ENCODE data around the gene MPPED1.

Gene MPPED1

DNA sequence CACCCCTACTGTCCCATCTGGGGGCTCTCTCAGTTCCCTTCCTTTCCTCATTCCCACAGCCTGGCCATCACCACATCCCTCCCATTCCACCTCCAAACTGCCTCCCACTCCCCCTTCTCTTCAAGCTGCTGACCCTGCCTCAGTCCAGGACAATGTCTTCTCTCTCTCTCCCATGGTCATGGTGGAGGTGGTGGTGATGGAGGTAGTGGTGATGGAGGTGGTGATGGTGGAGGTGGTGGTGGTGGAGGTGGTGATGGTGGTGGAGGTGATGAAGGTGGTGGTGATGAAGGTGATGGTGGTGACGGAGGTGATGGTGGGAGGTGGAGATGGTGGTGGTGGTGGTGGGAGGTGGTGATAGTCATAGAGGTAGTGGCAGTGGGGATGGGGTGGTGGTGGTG is 87.0 kb downstream of the MPPED1 start:
- DNase-seq (ENCODE audit: low read depth in 2 of 2): no peak

- no peak for DNase-seq (ENCODE audit: low read depth in 2 of 2)
These were observed 89.3 kb downstream of the MPPED1 start for GRCh38 chr22:43500792-43501785.

DNA sequence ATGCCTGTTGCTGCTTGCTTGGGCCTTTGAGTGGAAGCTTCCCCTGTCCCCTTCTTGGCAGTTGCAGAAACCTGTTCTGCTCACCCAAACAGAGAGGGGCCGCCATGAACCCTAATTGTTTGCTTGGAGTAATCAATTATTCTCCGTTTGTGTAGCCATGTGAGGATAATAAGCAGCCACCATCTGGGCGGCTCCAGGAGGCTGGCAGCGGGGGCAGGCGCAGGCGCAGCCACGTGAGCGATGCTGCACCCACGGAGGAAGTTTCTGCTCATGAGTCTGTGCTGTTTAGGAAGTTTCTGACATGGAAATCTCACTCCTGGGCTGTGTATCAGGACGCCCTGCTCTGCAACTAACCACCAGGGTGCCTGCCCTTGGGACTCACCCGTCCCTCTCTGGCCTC is 90.1 kb downstream of the MPPED1 start:
- no peak for DNase-seq (ENCODE audit: low read depth in 2 of 2)

- no peak for DNase-seq (ENCODE audit: low read depth in 2 of 2)
These were observed 90.6 kb downstream of the MPPED1 start for GRCh38 chr22:43502306-43502874.

DNA sequence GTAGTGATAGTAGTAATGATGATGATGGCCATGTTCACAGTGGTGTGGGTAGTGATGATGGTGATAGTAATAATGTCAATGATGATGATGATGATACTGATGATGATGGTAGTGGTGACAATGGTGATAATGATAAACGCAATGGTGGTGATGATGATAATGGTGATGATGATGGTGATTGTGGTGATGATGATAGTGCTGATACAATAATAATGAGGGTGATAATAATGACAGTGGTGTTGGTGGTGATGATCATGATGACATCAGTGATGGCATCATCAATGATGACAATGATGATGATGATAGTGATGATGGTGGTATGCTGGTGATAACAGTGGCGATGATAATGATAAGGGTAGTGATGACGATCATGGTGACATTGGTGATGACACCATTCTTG is 92.3 kb downstream of the MPPED1 start:
- DNase-seq (ENCODE audit: low read depth in 2 of 2): no peak

DNA sequence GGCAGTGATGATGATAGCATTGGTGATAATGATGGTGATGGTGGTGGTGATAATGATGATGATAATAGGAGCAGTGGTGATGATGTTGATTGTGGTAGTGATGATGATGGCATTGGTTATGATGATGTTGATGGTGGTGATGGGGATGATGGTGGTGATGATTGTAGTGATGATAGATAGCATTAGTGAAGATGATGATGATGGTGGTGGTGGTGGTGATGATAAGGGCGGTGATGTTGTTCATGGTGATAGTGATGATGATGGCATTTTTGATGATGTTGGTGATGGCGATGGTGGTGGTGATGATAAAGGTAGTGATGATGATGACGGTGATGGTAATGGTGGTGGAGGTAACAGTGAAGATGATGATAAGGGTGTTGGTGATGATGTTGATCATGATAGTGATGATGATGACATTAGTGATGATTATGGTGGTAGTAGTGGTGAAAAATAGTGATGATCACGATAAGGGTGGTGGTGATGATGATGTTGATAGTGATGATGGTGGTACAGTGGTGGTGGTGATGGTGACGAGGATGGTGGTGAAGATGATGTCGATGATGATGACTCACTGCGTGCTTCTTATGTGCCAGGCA is 93.0 kb downstream of the MPPED1 start:
- no peak for DNase-seq (ENCODE audit: low read depth in 2 of 2)

DNA sequence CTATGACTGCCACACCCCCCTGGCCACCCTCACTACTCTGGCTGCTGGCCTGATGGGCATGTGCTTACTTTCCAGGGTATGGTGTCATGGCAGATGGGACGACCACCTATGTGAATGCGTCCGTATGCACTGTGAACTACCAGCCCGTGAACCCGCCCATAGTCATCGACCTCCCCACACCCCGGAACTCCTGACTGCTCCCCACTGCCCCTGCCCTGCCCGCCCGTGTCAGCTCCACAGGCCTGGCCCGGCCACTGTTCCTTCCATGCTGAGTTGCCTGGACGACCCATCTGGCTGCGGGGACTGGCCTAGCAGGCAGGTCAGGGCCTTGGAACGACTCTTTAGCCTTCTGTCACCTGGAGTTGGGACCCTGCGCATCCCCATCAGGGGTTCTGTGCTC is 93.6 kb downstream of the MPPED1 start:
- no peak for DNase-seq (ENCODE audit: low read depth in 2 of 2)

DNA sequence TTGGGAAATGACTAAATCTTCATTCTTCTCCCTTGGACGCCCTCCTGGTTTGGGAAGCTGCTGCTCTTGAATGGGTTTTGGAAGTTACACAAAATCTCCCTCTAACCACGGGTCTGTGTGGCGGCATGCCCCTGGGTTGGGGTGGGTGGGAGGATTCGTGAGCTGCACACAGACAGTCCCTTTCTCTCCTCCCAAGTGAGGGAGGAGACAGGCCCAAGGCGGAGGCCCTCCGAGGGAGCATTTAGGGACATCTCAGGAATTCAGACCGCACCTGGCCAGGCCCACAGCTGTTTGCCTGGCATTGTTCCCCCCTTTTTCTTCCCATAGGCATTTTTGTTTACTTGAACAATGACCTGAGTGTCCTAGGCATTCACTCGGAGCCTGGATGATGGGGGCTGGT is 94.1 kb downstream of the MPPED1 start:
- DNase-seq (ENCODE audit: low read depth in 2 of 2): no peak

DNA sequence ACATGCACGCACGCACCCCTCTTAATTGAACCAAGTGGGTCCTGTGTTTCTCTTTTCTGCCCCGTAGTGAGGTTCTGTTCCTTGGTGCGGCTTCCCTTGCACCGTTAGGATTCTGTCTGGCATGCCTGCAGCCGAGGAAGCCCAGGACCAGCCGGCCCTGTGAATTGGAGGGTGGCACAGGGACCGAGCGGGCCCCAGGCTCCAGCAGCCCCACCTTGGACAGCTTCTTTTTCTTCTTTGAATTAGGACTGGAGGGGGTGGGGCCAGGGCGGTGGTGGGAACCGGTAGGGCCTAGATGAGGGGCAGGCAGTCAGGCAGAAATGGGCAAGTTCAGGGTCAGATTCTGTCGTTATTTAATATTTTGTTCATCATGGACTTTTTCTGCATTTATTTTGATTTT is 94.7 kb downstream of the MPPED1 start:
- no peak for DNase-seq (ENCODE audit: low read depth in 2 of 2)

DNA sequence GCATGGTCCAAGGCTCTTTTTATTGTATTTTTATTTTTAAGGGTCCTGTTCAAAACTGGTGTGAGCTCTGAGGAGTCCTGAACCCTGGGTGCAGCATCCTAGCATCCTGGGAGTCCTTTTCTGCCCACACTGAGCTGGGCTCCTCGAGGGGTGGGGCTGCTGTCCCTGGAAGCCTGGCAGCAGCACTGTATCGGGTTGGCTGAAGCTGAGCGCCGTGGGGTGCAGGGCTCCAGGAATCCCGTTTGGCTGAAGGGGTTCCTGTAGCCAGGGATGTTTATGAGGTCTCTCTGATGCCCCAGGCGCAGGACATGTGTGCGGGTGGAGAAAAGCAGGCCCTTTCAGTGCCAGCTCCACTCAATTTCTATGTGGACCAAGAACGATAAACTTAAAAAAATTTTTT is 95.4 kb downstream of the MPPED1 start:
- no peak for DNase-seq (ENCODE audit: low read depth in 2 of 2)

- DNase-seq (ENCODE audit: low read depth in 2 of 2): no peak
These were observed 96.7 kb downstream of the MPPED1 start for GRCh38 chr22:43508489-43508888.

- DNase-seq (ENCODE audit: low read depth in 2 of 2): no peak
These were observed 97.5 kb downstream of the MPPED1 start for GRCh38 chr22:43509337-43509736.

- no peak for DNase-seq (ENCODE audit: low read depth in 2 of 2)
These were observed 98.7 kb downstream of the MPPED1 start for GRCh38 chr22:43510281-43511070.

DNA sequence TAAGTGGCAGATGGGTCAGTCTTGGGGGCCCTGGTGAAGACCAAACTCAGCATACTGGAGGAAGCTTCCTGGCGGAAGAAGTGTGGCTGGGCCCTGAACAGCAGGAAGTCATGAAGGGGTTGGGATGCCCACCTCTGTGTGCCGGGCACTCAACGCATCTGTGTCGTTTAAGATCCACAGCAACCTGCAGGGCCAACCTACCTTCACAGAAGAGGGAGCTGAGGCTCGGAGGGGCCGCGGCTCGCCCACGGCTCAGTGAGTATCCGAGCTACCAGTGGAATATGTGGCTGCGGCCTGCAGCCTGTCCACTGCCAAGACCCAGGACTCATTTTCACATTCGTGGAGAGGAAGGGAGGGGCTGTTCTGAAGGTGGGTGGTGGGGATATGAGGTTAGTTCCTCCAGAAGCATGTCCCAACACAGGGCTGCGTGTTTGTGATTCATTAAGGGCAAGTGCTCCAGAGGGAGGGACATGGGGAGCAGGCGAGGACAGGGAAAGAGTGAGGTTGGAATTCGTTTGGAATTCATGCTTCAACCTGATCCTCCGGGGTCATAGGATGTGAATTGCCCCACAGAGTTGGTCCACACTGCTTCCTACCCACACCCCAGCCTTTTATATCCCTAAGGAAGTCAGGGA is 99.6 kb downstream of the MPPED1 start:
- DNase-seq (ENCODE audit: low read depth in 2 of 2): no peak

GRCh38 chr22:43512279-43512678 is 100.5 kb downstream of the MPPED1 start:
- DNase-seq (ENCODE audit: low read depth in 2 of 2): no peak

- no peak for DNase-seq (ENCODE audit: low read depth in 2 of 2)
These were observed 102.8 kb downstream of the MPPED1 start for GRCh38 chr22:43514476-43515157.

DNA sequence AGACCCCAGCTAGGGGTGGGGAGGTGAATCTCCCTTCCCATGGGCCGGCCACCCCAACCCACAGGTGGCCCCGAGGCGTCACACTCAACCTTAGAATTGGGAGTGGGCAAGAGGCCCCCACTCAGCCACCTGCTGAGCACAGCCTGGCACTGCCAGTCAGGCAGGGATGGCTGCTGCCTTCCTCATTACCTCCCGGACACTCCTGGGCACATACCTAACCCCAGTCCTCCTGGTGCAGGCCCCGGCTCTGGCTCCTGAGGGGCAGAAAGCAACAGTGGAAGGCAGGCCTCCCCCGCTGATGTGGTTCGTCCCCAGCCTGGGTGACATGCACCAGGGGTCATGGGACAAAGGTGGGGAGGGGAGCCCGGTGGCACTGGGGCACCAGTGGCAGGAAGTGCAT is 103.6 kb downstream of the MPPED1 start:
- no peak for DNase-seq (ENCODE audit: low read depth in 2 of 2)

GRCh38 chr22:43515902-43516301 is 104.1 kb downstream of the MPPED1 start:
- DNase-seq (ENCODE audit: low read depth in 2 of 2): no peak

DNA sequence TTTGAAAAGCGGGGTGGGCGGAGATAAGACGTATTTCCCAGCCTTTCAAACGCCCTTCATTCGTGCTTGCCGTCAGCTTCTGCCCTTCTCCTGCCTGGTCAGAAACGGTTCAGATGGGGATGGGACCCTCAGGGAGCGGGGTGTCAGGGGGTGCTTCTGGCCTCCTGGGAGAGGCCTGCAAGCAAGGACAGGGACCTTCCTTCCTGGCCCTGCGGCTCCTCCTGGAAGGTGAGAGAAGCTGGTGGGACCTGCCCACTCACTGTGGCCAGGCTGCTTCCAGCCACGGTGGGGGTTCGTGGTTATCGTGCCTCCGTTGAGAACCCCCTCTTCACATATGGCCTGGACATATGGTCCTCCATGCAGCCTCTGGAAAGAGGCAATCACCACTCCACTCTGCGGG is 104.6 kb downstream of the MPPED1 start:
- DNase-seq (ENCODE audit: low read depth in 2 of 2): no peak

DNA sequence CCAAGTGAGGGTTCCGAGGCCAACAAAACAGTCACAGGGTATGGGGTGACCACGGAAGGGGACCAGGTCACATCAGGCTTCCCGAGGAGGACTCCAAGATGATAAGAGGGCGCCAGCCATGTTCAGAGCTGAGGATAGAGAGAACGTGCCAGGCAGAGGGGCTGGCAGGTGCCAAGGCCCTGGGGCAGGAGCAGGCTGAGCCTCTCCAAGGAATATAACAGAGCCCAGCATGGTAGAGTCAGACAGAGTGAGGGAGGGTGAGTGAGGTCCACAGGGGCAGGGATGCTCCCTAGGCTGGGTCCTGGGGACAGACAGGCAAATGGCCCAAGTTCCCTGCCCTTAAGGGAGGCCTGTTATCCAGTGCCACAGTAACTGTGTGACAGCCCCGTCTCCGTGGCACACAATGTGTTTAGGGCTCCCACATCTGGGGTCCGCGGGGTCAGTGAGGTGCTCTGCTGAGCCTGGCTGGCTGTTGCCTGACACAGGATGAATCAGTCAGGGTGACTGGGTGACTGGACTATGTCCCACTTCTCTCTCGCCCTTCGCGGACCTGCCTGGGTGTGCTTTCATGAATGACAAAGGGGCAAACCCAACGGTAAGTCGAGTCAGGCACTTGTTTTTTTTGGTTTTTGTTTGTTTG is 105.3 kb downstream of the MPPED1 start:
- no peak for DNase-seq (ENCODE audit: low read depth in 2 of 2)

- no peak for DNase-seq (ENCODE audit: low read depth in 2 of 2)
These were observed 108.8 kb downstream of the MPPED1 start for GRCh38 chr22:43520632-43521039.
